GM19238 (cell line): ENCODE data around the gene KLHDC9.

ENCODE experiments used
- DNase-seq: peaks from one replicate; pipeline ENCODE4 v3.0.0; 2011; ENCODE audit warnings: low spot score; ENCODE audit not compliant: insufficient read length

Gene KLHDC9

GRCh38 chr1:161130266-161130665 is 32.1 kb downstream of the KLHDC9 start:
- DNase-seq, result no peak

DNA sequence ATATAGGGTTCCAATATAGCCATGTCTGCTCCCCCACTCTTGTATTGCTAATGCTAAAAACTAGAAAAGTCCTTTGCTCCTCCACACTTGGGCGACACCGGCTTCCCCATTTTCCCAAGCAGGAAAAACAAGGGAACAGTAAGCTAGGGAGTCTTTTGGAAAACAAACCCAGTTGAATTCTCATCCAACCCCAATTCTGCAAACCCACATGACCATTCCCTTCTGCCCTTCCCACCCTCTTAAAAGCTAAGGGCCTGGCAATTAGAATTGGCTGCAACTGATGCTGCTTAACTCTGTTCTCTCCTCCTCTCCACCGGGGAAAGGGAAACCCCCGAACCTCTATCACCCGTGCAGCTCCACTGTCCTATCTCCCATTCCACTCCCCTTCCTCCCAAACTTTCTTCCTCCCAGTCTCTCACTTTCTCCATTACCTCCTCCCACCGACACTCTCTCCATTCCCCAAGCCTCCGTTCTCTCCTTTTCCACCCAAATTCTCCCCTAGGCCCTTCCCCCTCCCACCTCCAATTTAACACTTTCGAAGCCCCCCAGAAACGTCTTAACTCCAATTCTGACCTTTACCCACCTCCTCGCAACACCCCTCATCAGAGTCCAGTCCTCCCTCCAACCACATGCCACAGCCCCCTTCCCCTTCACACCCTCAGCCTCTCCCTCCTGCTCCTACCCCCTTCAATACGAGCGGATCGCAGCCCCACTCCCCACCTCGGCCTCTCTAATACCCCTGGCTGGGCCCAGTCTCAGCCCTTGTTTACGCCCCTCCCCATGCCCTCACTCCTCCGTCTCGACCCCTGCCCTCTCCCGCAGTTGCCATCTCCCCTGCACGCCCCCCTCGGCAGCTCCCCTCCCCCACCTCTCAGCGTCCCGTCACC is 33.6 kb downstream of the KLHDC9 start:
- peak; percentile 27 for DNase-seq

DNA sequence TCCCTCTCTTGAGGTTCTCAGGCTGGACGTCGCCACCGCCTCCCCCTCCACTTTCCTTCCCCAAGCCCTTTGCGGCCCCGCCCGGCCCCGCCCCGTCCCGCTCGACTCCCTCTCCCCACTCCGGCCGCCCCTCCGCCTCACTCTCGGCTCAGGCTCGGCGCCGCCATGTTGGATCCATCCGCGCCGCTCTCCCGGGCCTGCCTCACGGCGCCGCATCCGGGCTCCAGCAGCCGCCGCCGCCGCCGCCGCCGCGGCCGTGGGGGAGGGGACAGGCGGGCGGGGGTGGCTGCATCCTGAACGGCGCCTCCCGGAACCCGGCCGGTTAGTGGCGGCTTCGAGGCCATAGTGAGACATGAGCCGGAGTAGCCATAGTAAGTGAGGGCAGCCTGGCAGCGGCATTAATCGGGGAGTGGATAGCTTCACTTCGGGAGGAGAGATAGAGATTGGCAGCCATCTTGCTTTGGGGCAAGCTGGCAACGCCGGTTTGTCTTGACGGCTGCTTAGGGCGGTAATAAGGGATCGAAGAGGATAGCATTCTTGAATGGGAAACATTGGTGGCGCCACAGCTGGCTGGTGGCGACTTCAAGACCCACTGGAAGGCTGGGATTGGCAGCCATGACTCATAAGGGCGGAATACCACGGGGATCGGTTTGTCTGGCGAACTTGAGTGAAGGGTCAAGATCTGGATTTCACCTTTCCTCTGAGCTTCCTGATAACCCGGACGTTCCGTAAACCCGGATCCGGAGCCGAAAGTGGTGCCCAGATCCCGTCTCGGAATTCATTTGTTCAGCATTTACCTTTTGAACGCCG is 34.5 kb downstream of the KLHDC9 start, which contains the start of gene DEDD:
TSS of gene DEDD (minus strand) at position 258 of the 810 bp plus-strand sequence. CDS start 8,205 bp downstream, outside the sequence.
- DNase-seq, result peak; percentile 91

GRCh38 chr1:161133220-161133740 is 35.1 kb downstream of the KLHDC9 start:
- no peak for DNase-seq

DNA sequence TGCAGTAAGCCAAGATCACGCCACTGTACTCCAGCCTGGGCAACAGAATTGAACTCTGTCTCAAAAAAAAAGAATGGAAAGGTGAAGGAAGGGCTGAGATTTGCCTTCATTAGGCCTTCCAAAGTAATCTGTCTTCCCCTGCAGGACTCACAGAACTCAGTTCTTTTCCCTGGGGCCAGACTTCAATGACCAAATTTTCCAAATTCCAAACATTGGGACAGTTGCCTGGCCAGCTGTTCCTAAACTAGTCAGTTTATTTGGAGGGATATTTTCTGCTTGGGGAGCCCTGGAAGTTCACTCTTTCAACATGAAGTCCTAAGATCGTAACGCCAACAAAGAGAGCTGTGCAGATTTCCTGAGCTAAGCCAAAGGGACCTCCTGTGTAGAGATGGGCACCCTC is 39.7 kb downstream of the KLHDC9 start:
- DNase-seq, result no peak

DNA sequence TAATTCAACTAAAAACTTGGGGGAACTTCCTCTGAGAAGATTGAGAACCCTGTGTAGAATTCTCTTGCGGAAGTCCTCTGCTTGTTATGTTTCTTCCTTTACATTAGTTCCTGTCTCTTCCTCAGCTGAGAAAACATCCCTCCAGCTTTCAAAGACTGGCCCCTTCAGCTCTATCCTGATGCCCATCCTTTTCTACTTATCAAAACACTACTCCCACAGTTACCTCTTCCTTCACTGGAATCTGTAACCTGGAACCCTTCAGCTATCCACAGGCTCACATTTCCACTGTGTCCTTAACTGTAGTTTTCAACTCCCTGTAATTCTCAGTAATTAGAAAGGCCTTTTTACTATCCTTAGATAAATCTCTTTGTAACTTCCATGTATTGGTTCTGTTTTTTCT is 40.3 kb downstream of the KLHDC9 start:
- DNase-seq, result no peak

GRCh38 chr1:161139766-161140165 is 41.6 kb downstream of the KLHDC9 start:
- no peak for DNase-seq

DNA sequence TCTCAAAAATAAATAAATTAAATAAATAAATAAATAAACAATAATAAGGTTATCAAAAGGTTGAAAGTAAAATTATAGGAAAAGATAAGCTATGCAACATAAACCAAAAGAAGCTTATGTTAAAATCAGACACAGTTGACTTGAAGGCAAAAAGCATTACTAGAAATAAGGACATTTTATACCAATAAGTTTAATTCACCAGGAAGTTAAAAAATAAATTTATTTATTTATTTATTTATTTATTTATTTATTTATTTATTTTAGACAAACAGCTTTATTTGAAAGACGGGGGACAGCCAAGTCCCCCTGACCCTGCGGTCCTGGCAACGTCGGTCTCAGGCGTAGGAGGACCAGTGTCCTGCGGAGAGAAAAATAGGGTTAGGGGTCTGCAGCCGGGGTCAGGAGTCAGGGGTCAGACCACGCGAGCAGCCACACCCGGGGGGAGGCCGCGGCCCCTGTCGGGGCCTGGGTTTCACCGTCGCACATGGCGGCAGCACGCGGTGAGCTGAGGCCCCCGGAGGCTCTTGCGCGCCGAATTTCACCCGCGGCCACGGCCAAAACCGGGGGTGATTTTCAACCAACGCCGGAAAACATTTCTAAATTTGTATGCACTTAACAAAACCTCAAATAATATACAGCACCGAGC is 42.7 kb downstream of the KLHDC9 start:
- DNase-seq, result no peak

GRCh38 chr1:161145832-161146231 is 47.7 kb downstream of the KLHDC9 start:
- DNase-seq, result no peak
